NCI-H526 (cell line): ENCODE results near the gene MIA.
"Not testable (repeated sequence)": the region's sequence is repeated elsewhere in the genome, so short reads cannot be mapped to it uniquely, and the experiment has no call there.

Experiments
- DNase-seq, 2 experiments: peaks; one replicate each; lab custom pipeline; 2025; lab: John Stamatoyannopoulos, UW

The MIA gene

DNA sequence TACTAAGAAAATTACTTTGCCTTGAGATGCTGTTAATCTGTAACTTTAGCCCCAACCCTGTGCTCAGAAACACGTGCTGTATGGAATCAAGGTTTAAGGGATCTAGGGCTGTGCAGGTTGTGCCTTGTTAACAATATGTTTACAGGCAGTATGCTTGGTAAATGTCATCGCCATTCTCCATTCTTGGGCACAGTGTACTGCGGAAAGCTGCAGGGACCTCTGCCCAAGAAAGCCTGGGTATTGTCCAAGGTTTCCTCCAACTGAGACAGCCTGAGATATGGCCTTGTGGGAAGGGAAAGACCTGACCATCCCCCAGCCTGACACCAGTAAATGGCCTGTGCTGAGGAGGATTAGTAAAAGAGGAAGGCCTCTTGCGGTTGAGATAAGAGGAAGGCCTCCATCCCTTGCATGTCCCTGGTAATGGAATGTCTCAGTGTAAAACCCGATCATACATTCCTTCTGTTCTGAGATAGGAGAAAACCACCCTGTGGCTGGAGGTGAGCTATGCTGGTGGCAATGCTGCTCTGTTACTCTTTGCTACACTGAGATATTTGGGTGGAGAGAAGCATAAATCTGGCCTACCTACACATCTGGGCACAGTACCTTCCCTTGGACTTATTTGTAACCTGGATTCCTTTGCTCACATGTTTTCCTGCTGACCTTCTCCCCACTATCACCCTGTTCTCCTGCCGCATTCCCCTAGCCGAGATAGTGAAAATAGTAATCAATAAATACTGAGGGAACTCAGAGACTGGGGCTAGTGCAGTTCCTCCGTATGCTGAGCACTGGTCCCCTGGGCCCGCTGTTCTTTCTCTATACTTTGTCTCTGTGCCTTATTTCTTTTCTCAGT, 47.6 kb downstream of the MIA start:
- not testable (repeated sequence) for DNase-seq

DNA sequence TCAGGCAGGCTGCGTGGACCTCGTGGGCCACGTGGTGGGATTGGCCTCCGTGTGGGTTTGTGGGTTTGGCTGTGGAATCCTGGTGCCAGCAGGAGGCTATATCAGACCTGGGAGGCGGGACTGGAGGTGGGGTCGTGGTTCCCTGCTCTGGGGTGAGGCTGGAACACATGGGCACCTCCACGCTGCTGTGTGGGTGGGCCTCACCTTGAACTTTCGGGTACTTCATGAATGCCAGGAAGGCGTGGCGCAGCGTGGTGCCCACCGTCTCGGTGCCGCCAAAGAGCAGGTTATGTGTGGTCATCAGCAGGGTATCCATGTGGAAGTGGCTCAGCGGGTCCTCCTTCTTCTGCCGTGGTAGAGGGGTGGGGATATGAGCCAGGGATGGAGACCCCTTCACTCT, 49.6 kb downstream of the MIA start:
- DNase-seq: not testable (repeated sequence)

DNA sequence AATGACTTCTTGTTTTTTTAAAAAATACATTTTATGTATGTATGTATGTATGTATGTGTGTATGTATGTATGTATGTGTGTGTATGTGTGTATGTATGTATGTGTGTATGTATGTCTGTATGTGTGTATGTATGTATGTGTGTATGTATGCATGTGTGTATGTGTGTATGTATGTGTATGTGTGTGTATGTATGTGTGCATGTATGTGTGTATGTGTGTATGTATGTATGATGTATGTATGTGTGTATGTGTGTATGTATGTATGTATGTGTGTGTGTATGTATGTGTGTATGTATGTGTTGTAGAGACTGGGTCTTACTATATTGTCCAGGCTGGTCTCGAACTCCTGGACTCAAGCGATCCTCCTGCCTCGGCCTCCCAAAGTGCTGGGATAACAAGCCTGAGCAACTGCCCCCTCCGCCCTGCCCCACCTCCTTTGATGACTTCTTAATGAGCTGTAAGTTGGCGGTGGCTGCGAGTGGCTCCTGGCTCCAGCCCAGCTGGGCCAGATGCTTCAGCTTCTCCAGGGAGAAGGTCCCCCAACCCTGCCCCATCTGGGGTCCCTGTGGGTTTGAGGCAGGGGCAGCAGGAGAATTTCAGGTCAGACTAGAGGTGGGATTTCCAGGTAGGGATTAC, 50.3 kb downstream of the MIA start:
- not testable (repeated sequence) for DNase-seq

DNA sequence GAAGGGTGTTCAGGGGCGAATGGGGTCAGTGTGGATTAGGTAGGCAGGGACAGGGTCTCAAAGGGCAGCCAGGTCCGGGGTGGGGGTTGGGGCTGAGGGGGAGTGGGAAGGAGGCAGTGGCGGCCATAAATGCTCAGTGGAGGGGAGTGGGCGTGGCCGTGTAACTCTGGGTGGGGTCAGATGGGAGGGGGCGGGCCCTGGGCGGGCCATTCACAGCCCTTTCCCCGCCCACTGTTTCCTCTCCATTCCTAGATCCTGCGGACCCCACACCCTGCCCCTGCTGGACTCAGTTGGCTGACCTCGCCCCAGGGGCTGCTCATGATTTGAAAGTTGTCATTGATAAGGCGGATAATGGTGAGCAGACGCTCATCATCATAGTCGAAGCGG, 51.0 kb downstream of the MIA start:
- DNase-seq: not testable (repeated sequence)

DNA sequence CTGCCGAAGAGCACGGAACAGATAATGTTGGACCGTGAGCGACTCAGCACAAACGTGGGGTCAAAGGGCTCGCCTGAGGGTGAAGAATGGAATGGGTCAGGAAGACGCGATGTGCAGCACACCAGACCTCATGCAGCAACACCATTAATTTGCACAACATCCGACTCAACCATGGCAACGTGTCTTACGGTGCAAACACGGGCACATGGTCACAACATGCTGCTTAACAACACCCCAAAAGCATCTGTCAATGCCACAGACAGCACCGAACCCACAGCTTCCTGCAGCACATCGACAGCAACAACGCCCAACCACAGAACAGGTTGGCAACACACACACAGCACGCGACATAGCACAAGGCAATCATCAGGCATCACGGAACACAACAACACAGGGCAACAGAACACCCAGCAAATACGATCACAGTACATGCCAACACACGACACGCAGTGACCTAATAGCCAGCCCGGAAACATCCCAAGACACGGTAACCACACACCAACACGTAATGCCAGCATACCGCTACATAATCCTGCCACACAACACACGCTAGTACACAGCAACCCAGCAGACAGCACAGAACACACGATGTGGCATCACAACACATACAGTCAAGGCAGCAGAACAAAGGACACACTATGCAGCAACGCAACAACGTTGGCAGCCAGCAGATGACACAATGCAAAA, 51.5 kb downstream of the MIA start:
- not testable (repeated sequence) for DNase-seq
